Trophoblast cell (in vitro differentiated cells and primary cell): ENCODE measurements around the gene SLC6A16.
"Not testable (repeated sequence)": the region's sequence is repeated elsewhere in the genome, so short reads cannot be mapped to it uniquely, and the experiment has no call there.

Source experiments
- DNase-seq, 2 donors: peaks; one replicate each; pipeline ENCODE4 v3.0.0-alpha.2; 2016
- H2AFZ ChIP-seq: 2 replicates; pipeline ENCODE4 v1.6.1; 2013; ENCODE audit warnings: low read length, moderate library complexity, mild to moderate bottlenecking; ENCODE audit not compliant: insufficient read depth, poor library complexity
- H2AK5ac ChIP-seq: 2 replicates; pipeline ENCODE4 v1.6.1; 2013; ENCODE audit warnings: mild to moderate bottlenecking, low read length
- H2BK120ac ChIP-seq: 2 replicates; pipeline ENCODE4 v1.6.1; 2013; ENCODE audit warnings: low read length, mild to moderate bottlenecking, moderate library complexity; ENCODE audit not compliant: insufficient read depth, poor library complexity
- H2BK12ac ChIP-seq: 2 replicates; pipeline ENCODE4 v1.6.1; 2013; ENCODE audit warnings: mild to moderate bottlenecking, low read length, moderate library complexity
- H2BK5ac ChIP-seq: 2 replicates; pipeline ENCODE4 v1.6.1; 2013; ENCODE audit warnings: low read length, low read depth, moderate library complexity, mild to moderate bottlenecking; ENCODE audit not compliant: poor library complexity
- H3K14ac ChIP-seq: 2 replicates; pipeline ENCODE4 v1.6.1; 2013; ENCODE audit warnings: mild to moderate bottlenecking, low read length
- H3K18ac ChIP-seq: 2 replicates; pipeline ENCODE4 v1.6.1; 2013; ENCODE audit warnings: mild to moderate bottlenecking, low read length
- H3K23ac ChIP-seq: 2 replicates; pipeline ENCODE4 v1.6.1; 2013; ENCODE audit warnings: low read length
- H3K27ac ChIP-seq: 2 replicates; pipeline ENCODE4 v1.5.1; 2013; ENCODE audit warnings: low read depth, mild to moderate bottlenecking, inconsistent platforms, low read length, moderate library complexity
- H3K27me3 ChIP-seq: 2 replicates; pipeline ENCODE4 v1.6.1; 2013; ENCODE audit warnings: inconsistent platforms, mild to moderate bottlenecking, low read length, moderate library complexity; ENCODE audit not compliant: insufficient read depth
- H3K36me3 ChIP-seq, 2 experiments: 1 replicate in 1 of 2; 2 replicates in 1 of 2; pipeline ENCODE4 v1.6.1; 2013; ENCODE audit warnings: low read length in 2 of 2, mild to moderate bottlenecking in 2 of 2, moderate library complexity in 1 of 2; ENCODE audit not compliant: insufficient read depth in 2 of 2, control insufficient read depth in 1 of 2
- H3K4ac ChIP-seq: 2 replicates; pipeline ENCODE4 v1.6.1; 2013; ENCODE audit warnings: low read depth, mild to moderate bottlenecking, low read length, moderate library complexity
- H3K4me1 ChIP-seq, 2 experiments: 1 replicate in 1 of 2; 2 replicates in 1 of 2; pipeline ENCODE4 v1.6.1; 2013; ENCODE audit warnings: low read length in 2 of 2, mild to moderate bottlenecking in 2 of 2, moderate library complexity in 1 of 2; ENCODE audit not compliant: insufficient read depth in 2 of 2, control insufficient read depth in 1 of 2
- H3K4me2 ChIP-seq: 2 replicates; pipeline ENCODE4 v1.6.1; 2013; ENCODE audit warnings: inconsistent platforms, mild to moderate bottlenecking, low read length, moderate library complexity
- H3K4me3 ChIP-seq: 2 replicates; pipeline ENCODE4 v1.5.1; 2013; ENCODE audit warnings: mild to moderate bottlenecking, low read depth, low read length, inconsistent platforms
- H3K79me1 ChIP-seq: one replicate; pipeline ENCODE4 v1.6.1; 2013; ENCODE audit warnings: low read length
- H3K79me2 ChIP-seq: 2 replicates; pipeline ENCODE4 v1.6.1; 2013; ENCODE audit warnings: low read length, mild to moderate bottlenecking; ENCODE audit not compliant: control insufficient read depth, insufficient read depth, poor library complexity
- H3K9ac ChIP-seq: 2 replicates; pipeline ENCODE4 v1.6.1; 2013; ENCODE audit warnings: mild to moderate bottlenecking, low read length
- H3K9me3 ChIP-seq: 2 replicates; pipeline ENCODE4 v1.6.1; 2013; ENCODE audit warnings: low read depth, mild to moderate bottlenecking, control low read depth, inconsistent platforms, low read length; ENCODE audit not compliant: insufficient read depth
- H4K12ac ChIP-seq: 2 replicates; pipeline ENCODE4 v1.6.1; 2013; ENCODE audit warnings: low read depth, mild to moderate bottlenecking, low read length, moderate library complexity
- H4K8ac ChIP-seq: 2 replicates; pipeline ENCODE4 v1.6.1; 2013; ENCODE audit warnings: low read depth, mild to moderate bottlenecking, low read length, moderate library complexity
- H4K91ac ChIP-seq: one replicate; pipeline ENCODE4 v1.6.1; 2013; ENCODE audit warnings: low read depth, mild to moderate bottlenecking, low read length, moderate library complexity
- WGBS: extraction: QIAGEN DNeasy Blood & Tissue Kit; methylation state at CpG from one replicate; pipeline ENCODE4 v1.1.7; 2013; ENCODE audit warnings: missing lambda C conversion rate; ENCODE audit not compliant: insufficient read length, insufficient coverage; ENCODE audit errors: extremely low coverage; 5-methylcytosine and 5-hydroxymethylcytosine counted together

The SLC6A16 gene

GRCh38 chr19:49333418-49333805, 8.4 kb upstream of the SLC6A16 start:
- no CpG with 5 or more reads among the region's 3 CpGs for WGBS
- H2BK5ac ChIP-seq = no peak overlapping the region
- no peak overlapping the region for H2AFZ ChIP-seq
- peaks cover 2% of the 10 kb centered on the region for H3K9me3 ChIP-seq
- no peak overlapping the region for H4K12ac ChIP-seq
- H4K91ac ChIP-seq = no peak overlapping the region
- no peak overlapping the region for H4K8ac ChIP-seq
- H3K4ac ChIP-seq = no peak overlapping the region
- no peak overlapping the region for H3K23ac ChIP-seq
- no peak overlapping the region for H3K4me3 ChIP-seq
- H3K79me1 ChIP-seq = no peaks in the 10 kb centered on the region
- no peak overlapping the region for H2BK120ac ChIP-seq
- no peak overlapping the region for H2BK12ac ChIP-seq
- H3K27me3 ChIP-seq = no peaks in the 10 kb centered on the region
- no peak overlapping the region for H2AK5ac ChIP-seq
- DNase-seq = no peak
- peaks cover 7 to 9% of the 10 kb centered on the region in 2 experiments for H3K36me3 ChIP-seq
- no peak overlapping the region for H3K27ac ChIP-seq
- no peak overlapping the region for H3K4me2 ChIP-seq
- no peaks in the 10 kb centered on the region for H3K79me2 ChIP-seq
- peaks cover under 1 to 2% of the 10 kb centered on the region in 2 experiments for H3K4me1 ChIP-seq
- H3K9ac ChIP-seq = no peak overlapping the region
- H3K14ac ChIP-seq = no peak overlapping the region
- H3K18ac ChIP-seq = no peak overlapping the region

GRCh38 chr19:49332691-49333417, 7.9 kb upstream of the SLC6A16 start:
- not testable (repeated sequence) for H4K91ac ChIP-seq

GRCh38 chr19:49331616-49332055, 6.6 kb upstream of the SLC6A16 start:
- Histone ChIP-seq H3K79me1 (no peaks in the 10 kb centered on the region), H3K27ac (no peak overlapping the region), H3K18ac (no peak overlapping the region), H3K4ac (no peak overlapping the region), H3K4me1 (no peaks in the 10 kb centered on the region), H4K8ac (no peak overlapping the region), H3K4me3 (no peak overlapping the region), H2BK120ac (no peak overlapping the region), H4K91ac (no peak overlapping the region), H3K14ac (no peak overlapping the region), H2AK5ac (no peak overlapping the region), H2BK5ac (no peak overlapping the region), H3K79me2 (no peaks in the 10 kb centered on the region), H3K9me3 (peaks cover 2% of the 10 kb centered on the region), H4K12ac (no peak overlapping the region), H2BK12ac (no peak overlapping the region), H3K4me2 (no peak overlapping the region), H3K27me3 (no peaks in the 10 kb centered on the region), H3K36me3 (peaks cover 4 to 9% of the 10 kb centered on the region in 2 experiments), H3K9ac (no peak overlapping the region), H2AFZ (no peak overlapping the region), H3K23ac (no peak overlapping the region)
- WGBS = no CpG with 5 or more reads among the region's 2 CpGs
- DNase-seq = peak in 1 of 2 donors; percentile 37

More at GRCh38 chr19:49332691-49333417, 7.9 kb upstream of the SLC6A16 start:
- not testable (repeated sequence) for H3K27me3 ChIP-seq, H3K27ac ChIP-seq, H2BK120ac ChIP-seq, H2BK12ac ChIP-seq, H3K14ac ChIP-seq, H2BK5ac ChIP-seq, H3K36me3 ChIP-seq, H3K79me2 ChIP-seq, H3K9me3 ChIP-seq, H3K9ac ChIP-seq, H2AK5ac ChIP-seq, H3K4me2 ChIP-seq, H3K79me1 ChIP-seq, H3K23ac ChIP-seq, H4K12ac ChIP-seq, H4K8ac ChIP-seq, H3K4me3 ChIP-seq, H3K4me1 ChIP-seq, DNase-seq, H3K18ac ChIP-seq, H2AFZ ChIP-seq, H3K4ac ChIP-seq
- no CpG with 5 or more reads among the region's 13 CpGs for WGBS

- not testable (repeated sequence) for H3K79me2 ChIP-seq, H2BK5ac ChIP-seq, H3K9me3 ChIP-seq, H3K4ac ChIP-seq, H3K4me3 ChIP-seq, H4K91ac ChIP-seq, H2AK5ac ChIP-seq, DNase-seq, H2AFZ ChIP-seq, H2BK120ac ChIP-seq, H3K23ac ChIP-seq, H3K4me2 ChIP-seq, H4K8ac ChIP-seq, H4K12ac ChIP-seq, H3K36me3 ChIP-seq, H3K27ac ChIP-seq, H3K4me1 ChIP-seq, H3K18ac ChIP-seq, H2BK12ac ChIP-seq, H3K27me3 ChIP-seq, H3K14ac ChIP-seq, H3K9ac ChIP-seq, H3K79me1 ChIP-seq
- no CpG with 5 or more reads among the region's 4 CpGs for WGBS
These were observed 6.2 kb upstream of the SLC6A16 start for GRCh38 chr19:49331187-49331586.
